Measurements from ENCODE around the gene BEX1.
"Not testable (repeated sequence)": the region's sequence is repeated elsewhere in the genome, so short reads cannot be mapped to it uniquely, and the experiment has no call there.

The BEX1 gene

DNA sequence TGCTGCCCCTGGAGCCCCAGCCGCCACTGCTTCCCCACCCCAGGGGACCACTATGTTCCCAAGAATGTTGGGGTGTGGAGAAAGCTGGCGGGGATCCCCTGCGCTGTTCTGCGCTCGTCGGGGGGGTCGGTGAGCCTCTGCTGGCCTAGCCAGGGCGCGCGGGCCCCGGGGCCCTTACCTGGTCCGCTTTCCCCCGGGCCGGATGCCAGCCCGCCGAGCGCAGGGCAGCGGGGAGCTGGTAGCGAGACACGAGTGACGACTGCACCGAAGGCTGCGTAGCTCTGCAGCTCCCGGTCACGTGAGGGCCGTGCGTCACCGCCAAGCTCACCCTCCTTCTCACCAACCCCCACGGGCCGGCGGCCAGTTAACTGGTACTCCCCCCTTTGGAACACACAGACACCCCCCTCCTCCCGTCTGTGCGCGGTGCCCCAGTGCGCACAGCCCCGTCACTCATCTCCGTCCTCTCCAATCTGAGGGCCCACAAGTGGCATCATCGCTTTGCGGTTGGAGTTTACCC lies at the start of gene BEX1:
Gene BEX1, minus strand, starts transcription at position 254 of the 517 bp plus-strand sequence. CDS start 897 bp downstream, outside the sequence.
- in situ Hi-C loops (cut with MboI; ENCODE audit: low sequenced_read_pairs), result no loop called here

DNA sequence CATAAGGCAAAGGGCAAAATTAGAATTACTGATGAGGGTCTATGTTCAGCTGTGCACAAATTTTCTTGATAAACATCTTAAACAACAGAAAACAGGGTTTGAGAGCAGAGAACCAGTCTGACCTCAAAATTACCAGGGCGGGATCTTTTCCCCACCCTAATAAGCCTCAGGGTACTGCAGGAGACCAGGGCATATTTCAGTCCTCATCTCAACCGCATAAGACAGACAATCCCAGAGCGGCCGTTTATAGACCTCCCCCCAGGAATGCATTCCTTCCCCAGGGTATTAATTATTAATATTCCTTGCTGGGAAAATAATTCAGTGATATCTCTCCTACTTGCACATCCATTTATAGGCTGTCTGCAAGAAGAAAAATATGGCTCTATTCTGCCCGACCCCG lies 45.5 kb upstream of the BEX1 start:
- in situ Hi-C loops (cut with MboI; ENCODE audit: low sequenced_read_pairs), result not testable (repeated sequence)

DNA sequence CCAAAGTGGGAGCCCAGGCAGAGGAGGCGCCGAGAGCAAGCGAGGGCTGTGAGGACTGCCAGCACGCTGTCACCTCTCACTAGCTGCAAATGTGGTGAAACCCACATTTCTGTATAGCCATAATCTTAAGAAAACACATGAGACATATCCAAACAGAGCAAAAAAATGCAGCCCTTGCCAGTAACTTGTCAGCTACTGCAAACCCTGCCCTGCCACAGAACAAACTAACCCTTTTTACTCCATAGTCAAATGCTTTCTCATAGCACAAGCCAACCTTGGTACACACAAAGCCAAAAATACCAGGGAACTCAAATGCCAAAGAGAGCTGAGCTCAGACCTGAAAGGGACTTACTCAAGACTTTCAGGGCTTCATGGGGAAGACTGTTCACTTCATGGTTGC lies 43.9 kb upstream of the BEX1 start:
- in situ Hi-C loops (cut with MboI; ENCODE audit: low sequenced_read_pairs), result no loop called here

DNA sequence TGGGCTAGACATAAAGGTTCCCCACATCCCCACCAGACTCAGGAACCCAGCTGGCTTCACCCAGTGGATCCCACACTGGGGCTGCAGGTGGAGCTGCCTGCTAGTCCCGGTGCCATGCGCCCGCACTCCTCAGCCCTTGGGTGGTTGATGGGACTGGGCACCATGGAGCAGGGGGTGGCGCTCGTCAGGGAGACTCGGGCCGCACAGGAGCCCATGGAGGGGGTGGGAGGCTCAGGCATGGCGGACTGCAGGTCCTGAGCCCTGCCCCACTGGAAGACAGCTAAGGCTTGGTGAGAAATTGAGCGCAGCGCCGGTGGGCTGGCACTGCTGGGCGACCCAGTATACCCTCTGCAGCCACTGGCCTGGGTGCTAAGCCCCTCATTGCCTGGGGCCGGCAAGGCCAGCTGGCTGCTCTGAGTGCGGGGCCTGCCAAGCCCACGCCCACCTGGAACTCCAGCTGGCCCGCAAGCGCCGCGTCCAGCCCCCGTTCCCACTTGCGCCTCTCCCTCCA lies 43.3 kb upstream of the BEX1 start:
- in situ Hi-C loops (cut with MboI; ENCODE audit: low sequenced_read_pairs), result not testable (repeated sequence)

DNA sequence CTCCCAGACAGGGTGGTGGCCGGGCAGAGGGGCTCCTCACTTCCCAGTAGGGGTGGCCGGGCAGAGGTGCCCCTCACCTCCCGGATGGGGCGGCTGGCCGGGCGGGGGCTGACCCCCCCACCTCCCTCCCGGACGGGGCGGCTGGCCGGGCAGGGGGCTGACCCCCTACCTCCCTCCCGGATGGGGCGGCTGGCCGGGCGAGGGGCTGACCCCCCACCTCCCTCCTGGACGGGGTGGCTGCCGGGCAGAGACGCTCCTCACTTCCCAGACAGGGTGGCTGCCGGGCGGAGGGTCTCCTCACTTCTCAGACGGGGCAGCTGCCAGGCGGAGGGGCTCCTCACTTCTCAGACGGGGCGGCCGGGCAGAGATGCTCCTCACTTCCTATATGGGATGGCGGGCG lies 40.4 kb upstream of the BEX1 start:
- in situ Hi-C loops (cut with MboI; ENCODE audit: low sequenced_read_pairs), result not testable (repeated sequence)

DNA sequence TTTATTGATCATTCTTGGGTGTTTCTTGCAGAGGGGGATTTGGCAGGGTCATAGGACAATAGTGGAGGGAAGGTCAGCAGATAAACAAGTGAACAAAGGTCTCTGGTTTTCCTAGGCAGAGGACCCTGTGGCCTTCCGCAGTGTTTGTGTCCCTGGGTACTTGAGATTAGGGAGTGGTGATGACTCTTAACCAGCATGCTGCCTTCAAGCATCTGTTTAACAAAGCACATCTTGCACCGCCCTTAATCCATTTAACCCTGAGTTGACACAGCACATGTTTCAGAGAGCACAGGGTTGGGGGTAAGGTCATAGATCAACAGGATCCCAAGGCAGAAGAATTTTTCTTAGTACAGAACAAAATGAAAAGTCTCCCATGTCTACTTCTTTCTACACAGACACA lies 39.9 kb upstream of the BEX1 start:
- in situ Hi-C loops (cut with MboI; ENCODE audit: low sequenced_read_pairs), result not testable (repeated sequence)

DNA sequence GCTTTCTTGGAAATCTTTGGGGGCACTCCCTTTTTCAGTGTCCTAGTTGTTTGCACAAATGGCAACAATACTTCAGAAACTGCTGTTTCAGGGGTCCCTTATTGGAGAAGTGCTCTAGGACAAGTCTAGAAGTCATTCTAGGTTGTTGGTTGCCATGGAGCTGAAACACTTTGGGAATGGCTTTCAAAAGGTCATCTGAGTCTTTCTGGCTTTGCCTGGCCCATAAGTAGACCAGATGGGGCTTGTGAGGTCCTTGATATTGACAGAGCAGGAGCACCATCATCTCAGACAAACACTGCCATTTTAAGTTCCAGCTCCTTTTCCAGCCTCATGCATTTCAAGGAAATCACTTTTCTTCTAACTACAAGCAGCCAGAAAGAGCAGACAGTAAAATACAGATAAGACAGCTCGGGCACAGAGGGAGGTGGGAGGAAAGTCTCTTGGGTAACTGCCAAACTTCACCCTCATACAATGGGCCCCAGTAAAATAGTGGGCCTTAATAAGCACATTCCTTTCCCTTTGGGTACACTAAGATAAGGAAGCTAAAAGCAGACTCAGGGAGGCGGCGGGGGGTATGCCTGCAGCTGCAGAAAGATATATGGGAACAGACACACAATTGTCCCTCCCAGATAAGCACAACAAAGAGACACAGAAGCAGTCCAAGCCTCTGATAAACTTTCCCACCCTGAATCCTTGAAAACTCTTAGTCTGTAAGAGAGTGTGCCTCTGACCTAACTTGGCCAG lies 37.5 kb upstream of the BEX1 start:
- in situ Hi-C loops (cut with MboI; ENCODE audit: low sequenced_read_pairs), result no loop called here

DNA sequence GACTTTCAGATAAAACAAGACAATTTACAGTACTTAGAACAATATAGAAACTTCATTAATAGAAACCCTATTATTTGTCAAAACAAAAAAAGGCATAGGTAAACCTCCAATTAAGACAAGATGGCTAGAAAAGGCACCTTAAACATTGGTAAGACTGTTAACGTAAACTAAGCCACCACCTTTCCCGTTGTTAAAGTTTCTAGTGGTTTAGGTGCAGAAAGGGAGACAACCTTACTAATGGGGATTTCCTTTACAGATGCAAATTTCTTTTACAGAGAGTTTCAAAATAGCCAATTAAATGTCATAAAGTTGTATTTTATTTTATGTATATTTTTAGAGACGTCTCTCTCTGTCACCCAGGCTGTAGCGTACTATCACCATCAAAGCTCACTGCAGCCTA lies 36.5 kb upstream of the BEX1 start:
- in situ Hi-C loops (cut with MboI; ENCODE audit: low sequenced_read_pairs), result no loop called here

DNA sequence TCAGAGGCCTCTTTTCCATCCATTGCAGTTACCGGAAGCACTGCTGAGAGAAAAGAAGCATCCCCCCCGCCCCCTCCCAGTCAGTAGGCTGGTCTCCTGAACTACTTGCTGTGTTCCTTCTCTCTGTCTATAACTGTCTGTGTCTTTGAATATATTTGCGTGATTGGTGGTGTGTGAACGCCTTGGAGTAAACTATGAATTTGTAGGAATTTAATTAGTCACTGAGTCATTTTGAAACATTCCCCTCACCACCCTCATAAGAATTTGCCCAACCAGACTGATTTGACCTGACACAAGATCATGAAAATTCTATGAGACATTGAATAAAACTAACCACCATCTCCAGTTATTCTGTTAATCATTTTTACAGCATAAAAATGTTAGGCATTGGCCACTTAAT lies 35.7 kb upstream of the BEX1 start:
- in situ Hi-C loops (cut with MboI; ENCODE audit: low sequenced_read_pairs), result no loop called here

DNA sequence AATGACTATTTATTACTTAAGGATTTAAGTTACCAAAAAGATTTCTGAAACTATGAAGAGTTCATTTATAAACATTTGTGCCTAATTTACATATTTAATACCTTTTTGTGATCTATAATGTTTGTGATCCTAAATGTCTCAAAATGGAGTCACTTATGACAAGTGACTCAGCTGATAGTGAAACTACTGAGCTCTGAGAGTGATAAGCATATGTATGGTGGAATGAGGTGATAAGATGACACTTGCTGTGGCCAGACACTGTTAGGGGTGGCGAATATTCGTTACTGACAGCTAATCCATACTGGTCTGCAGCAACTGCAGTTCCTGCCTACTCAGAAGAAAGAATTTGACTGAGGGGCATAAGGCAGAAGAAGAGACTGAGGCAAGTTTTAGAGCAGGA lies 34.5 kb upstream of the BEX1 start:
- in situ Hi-C loops (cut with MboI; ENCODE audit: low sequenced_read_pairs), result no loop called here

DNA sequence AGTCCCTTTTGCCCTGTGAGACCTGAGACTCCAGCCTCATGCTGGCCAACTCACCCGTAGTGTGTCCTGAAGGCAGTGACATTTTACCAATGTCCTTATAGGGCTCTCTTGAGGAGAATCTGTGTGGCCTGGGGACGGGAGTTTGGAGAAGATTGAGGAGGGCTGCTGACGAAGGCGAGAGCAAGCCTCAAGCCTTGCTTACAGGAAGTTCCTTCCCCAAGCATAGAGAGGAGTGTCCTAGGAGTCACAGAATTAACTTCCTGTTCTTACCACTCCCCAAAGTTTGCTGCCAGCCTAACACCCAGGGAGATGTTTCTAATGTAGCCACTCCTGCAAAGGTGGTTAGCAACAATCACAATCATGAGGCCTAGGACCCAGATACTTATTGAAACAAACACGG lies 29.0 kb upstream of the BEX1 start, which contains the start of gene NXF3:
Gene NXF3, minus strand, starts transcription at position 202 of the 400 bp plus-strand sequence. Its CDS starts 120 bp downstream, at position 82.
- in situ Hi-C loops (cut with MboI; ENCODE audit: low sequenced_read_pairs), result no loop called here

DNA sequence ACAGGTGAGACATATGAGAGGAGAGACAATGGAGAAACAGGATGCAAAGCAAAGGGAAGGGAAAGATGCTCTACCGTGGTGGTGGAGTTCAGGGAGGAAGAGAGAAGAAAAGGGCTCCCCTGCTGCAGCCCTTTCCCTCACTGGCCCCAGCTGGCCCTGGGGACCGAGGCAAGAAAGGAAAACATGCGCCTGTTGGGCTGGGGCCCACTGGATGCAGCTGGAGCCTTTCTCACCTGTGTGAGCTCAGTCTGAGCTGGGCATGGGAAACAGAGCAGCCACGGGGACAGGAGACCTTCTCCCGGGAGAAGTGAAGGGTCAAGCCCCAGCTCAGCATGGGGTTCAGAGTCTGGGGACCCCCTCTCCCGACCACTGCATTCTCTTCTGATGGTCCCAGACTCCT lies 17.1 kb upstream of the BEX1 start:
- in situ Hi-C loops (cut with MboI; ENCODE audit: low sequenced_read_pairs), result no loop called here

DNA sequence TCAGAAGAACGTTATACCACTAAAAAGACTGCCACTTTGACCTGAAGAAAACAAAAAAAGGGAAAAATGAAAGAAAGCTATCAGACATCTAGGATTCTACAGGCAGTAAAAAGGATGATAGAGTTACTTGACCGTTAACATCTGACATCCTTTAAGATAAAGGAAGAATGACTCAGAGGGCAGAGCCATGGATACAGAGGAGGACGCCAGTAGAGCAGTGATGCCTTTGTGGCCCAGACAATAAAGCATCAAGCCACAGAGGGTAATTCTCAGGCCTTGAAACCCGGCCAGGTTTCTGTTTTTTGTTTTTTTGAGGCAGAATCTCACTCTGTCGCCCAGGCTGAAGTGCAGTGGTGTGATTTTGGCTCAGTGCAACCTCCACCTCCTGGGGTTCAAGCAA lies 9.5 kb upstream of the BEX1 start:
- in situ Hi-C loops (cut with MboI; ENCODE audit: low sequenced_read_pairs), result no loop called here

DNA sequence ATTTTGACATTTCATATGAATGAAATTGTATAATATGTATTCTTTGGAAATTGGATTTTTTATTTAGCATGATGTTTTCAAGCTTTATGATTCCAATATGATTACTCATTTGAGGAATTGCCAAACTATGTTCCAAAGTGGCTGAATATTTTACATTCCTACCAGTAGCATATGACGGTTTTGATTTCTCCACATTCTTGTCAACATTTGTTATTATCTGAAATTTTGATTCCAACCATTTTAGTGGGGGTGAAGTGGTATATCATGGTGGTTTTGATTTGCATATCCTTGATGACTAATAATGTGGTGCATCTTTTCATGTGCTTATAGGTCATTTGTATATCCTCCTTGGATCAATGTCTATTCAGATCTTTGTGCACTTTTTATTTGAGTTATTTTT lies 2.6 kb upstream of the BEX1 start:
- in situ Hi-C loops (cut with MboI; ENCODE audit: low sequenced_read_pairs), result no loop called here

DNA sequence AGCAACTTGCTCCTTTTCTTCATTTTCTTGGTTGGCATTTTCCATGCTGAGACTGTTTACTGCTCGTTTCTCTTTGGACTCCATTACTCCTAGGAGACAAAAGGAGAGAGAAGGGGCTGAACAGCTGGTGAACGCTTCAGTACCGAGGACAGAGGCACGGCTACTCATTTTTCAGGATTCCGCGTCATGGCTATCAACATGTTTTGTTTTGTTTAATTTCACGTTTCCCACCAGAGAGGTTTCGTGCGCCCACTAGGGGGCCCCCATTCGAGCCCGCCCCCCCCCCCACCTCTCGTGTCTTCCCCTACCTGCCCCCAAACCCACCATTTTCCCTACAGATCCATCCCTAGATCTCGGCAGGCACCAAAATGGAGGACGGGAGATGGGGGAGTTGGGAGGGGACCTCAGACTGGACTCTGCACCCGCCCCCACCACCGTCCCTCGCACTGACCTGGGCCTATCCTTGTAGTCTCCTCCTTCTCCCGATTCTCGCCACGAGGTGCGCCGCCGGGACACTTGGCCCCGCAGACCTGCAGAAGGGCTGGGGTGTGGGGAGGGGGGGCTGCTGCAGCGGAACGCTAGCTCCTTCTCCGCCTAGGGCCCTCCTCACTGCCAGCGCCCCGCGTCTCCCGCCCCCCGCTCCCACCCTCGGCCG lies 653 bp downstream of the BEX1 start:
- in situ Hi-C loops (cut with MboI; ENCODE audit: low sequenced_read_pairs), result no loop called here

DNA sequence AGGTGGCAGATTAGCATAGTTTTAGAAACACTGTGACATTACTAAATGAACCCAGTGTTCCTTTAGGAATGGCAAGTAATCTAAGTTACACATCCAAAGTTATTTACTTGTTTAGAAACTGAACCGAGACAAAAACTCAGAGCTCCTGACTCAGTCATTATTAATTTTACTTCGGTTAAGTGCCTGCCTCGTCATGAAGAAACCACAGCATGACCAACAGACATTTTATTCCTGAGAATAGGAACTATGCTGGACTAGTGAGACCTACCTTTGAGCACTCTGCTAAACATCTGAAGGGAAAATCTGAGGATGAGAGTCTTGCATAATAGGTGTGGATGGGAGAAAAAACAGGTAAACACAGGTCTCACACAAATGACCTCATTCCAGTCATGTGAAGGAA lies 2.5 kb downstream of the BEX1 start:
- in situ Hi-C loops (cut with MboI; ENCODE audit: low sequenced_read_pairs), result no loop called here

DNA sequence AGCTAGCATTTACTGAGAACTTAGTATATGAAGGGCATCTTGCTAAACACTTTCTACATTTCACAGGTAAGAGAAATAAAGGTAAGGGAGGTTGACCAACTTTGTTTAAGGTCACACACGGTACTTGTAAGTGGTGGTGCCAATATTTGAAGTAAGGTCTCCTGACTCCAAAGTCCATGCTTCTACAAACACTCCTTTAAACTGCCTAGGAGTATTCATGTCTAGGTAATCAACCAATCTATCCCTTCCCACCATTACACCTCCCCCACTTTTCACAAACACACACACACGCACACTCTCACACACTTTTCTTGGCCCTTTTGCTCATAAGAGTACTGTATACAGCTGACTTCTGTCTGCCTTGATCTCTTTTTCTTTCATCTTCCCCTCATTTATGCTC lies 7.1 kb downstream of the BEX1 start:
- in situ Hi-C loops (cut with MboI; ENCODE audit: low sequenced_read_pairs), result no loop called here

DNA sequence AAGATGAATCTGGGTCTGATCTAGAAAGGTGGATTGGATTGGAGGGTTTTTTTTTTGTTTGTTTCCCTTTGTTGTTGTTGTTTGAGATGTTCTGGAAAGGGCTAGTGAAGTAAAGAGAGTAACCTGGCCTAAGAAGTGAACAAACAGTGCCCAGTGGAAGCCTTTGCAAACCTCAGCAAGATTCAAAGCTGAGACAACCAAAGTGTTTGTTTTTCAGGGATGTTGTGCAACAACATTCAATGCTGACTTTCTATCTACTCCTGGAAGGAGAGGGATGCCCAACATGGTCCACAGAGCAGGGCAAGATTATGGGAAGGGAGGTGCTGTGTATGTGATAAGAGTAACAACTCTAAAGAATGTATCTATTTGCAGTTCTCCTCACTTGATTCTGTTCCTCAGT lies 11.3 kb downstream of the BEX1 start:
- in situ Hi-C loops (cut with MboI; ENCODE audit: low sequenced_read_pairs), result no loop called here

DNA sequence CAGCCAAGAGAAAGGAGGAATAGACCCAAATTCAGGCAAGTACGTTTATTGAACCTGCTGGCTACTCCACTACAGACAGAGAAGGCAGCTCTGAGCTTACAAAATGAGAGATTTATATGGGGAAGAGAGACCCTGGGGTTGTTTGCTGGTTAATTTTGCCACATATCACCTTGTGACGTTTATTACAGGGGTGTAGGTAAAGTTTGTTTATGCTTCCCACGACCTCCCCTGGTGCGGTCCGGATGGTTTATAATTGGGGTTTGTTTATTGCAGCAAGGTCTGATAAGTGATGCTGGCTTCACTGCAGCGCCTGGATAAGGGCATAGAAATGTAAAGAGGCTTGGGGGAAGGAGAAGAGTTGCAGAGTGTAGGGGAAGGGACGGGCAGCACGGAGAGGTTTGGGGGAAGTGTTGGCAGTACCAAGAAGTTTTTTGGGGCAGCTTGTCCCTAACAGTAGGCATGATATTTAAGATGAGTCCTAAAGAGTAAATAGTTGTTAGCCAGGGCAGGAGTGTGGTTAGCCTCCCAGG lies 12.6 kb downstream of the BEX1 start:
- in situ Hi-C loops (cut with MboI; ENCODE audit: low sequenced_read_pairs), result no loop called here

DNA sequence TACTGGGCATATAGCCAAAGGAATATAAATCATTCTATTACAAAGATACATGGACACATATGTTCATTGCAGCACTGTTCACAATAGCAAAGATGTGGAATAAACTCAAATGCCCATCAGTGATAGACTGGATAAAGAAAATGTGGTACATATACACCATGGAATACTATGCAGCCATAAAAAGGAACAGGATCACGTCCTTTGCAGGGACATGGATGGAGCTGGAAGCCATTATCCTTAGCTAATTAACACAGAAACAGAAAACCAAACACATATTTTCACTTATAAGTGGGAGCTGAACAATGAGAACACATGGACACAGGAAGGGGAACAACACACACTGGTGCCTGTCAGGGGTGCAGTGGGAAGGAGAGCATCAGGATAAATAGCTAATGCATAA lies 30.6 kb downstream of the BEX1 start:
- in situ Hi-C loops (cut with MboI; ENCODE audit: low sequenced_read_pairs), result not testable (repeated sequence)

DNA sequence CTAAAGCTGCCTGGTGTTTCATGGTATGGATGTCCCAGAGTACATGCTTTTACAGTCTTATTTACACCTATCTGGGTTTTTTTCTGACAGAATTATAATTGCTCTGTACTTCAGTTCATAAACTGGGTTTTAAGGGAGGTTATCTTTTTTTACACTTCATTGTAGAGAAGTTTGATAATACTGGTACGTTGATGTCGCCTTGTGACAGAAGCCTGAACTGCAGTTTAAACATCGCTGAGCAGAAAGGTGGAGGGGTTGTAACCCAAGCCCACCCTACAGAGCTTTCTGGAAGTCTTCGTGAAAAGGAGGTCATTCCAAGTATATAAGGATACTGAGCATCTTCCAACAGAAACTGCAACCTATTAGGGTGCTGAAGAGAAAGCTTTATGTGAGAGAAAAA lies 46.4 kb downstream of the BEX1 start:
- in situ Hi-C loops (cut with MboI; ENCODE audit: low sequenced_read_pairs), result no loop called here

DNA sequence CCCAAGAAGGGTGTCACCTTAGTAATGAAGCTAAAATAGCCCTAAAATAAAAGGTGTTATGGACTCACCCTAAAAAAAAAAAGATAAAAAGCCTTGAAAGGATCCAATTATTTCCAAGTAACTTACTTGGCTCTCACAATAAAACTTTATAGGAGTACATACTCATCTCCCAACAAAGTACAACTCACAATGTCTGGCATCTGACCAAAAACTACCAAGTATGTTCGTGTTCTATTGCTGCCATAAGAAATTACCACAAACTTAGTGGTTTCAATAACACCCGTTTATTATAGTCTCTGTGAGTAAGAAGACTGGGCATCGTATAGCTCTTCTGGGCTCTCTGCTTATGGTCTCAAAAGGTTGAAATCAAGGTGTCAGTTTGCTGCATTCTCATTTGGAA lies 51.0 kb downstream of the BEX1 start:
- in situ Hi-C loops (cut with MboI; ENCODE audit: low sequenced_read_pairs), result no loop called here
